ENCODE measurements around the gene PSMB5.
A peak's percentile ranks its signal among the peaks of the same experiment; 100 is the strongest.

Gene PSMB5

GRCh38 chr14:23049011-23049410, 14.3 kb upstream of the PSMB5 start:
- Histone ChIP-seq H3K4me2 (ENCODE audit: low read length, poor library complexity, severe bottlenecking) (no peak overlapping the region), H2AK5ac (ENCODE audit: low read length, severe bottlenecking) (no peak overlapping the region), H4K8ac (ENCODE audit: low read length) (no peak overlapping the region), H3K4me3 (ENCODE audit: insufficient read depth in 1 of 2, low read depth in 1 of 2, low read length in 2 of 2) (no peak overlapping the region), H4K91ac (ENCODE audit: low read length) (peak overlapping the region; percentile 46), H2BK120ac (ENCODE audit: low read depth, low read length) (no peak overlapping the region), H3K4ac (ENCODE audit: low read depth in 1 of 2, low read length in 2 of 2) (no peak overlapping the region), H3K9ac (ENCODE audit: low read length) (no peak overlapping the region), H3K27ac (ENCODE audit: low read length, poor library complexity, severe bottlenecking) (no peak overlapping the region), H3K14ac (ENCODE audit: low read length in 2 of 2) (no peak overlapping the region), H3K36me3 (ENCODE audit: control insufficient read depth in 1 of 2, insufficient read depth in 2 of 2, low read depth in 1 of 2, low read length in 2 of 2) (peaks cover 0 to 43% of the 10 kb centered on the region in 2 experiments), H3K4me1 (ENCODE audit: control insufficient read depth, insufficient read depth, low read depth, low read length) (peaks cover 13% of the 10 kb centered on the region), H2BK12ac (ENCODE audit: low read length in 2 of 2) (no peak overlapping the region), H2BK15ac (ENCODE audit: low read depth, poor library complexity, severe bottlenecking) (no peak overlapping the region), H3K18ac (ENCODE audit: low read depth in 1 of 2, low read length in 2 of 2) (no peak overlapping the region), H3K9me3 (ENCODE audit: control insufficient read depth, low read length) (no peaks in the 10 kb centered on the region), H2BK5ac (ENCODE audit: low read depth, low read length, poor library complexity, severe bottlenecking) (no peak overlapping the region), H2AFZ (ENCODE audit: low read depth, low read length) (no peak overlapping the region), H3K23ac (ENCODE audit: low read length in 2 of 2) (no peak overlapping the region), H3K27me3 (ENCODE audit: control insufficient read depth in 1 of 2, insufficient read depth in 1 of 2, low read length in 2 of 2) (no peaks in the 10 kb centered on the region), H3K79me1 (replicated peaks; ENCODE audit: low read length, poor library complexity, severe bottlenecking) (no peaks in the 10 kb centered on the region)
- WGBS = 96% methylated on average over 7 of the region's 9 CpGs
- DNase-seq = no peak

GRCh38 chr14:23047751-23048693, 13.3 kb upstream of the PSMB5 start:
- H3K27ac ChIP-seq (ENCODE audit: low read length, poor library complexity, severe bottlenecking) = no peak overlapping the region
- H2BK120ac ChIP-seq (ENCODE audit: low read depth, low read length) = no peak overlapping the region
- DNase-seq = no peak
- WGBS = 98% methylated on average over 80 of the region's 85 CpGs
- H4K8ac ChIP-seq (ENCODE audit: low read length) = no peak overlapping the region
- no peak overlapping the region for H3K23ac ChIP-seq (ENCODE audit: low read length in 2 of 2)
- H3K4me2 ChIP-seq (ENCODE audit: low read length, poor library complexity, severe bottlenecking) = no peak overlapping the region
- no peaks in the 10 kb centered on the region for H3K79me1 ChIP-seq (replicated peaks; ENCODE audit: low read length, poor library complexity, severe bottlenecking)
- H3K4me3 ChIP-seq (ENCODE audit: insufficient read depth in 1 of 2, low read depth in 1 of 2, low read length in 2 of 2) = no peak overlapping the region
- no peak overlapping the region for H3K9ac ChIP-seq (ENCODE audit: low read length)
- no peak overlapping the region for H2BK5ac ChIP-seq (ENCODE audit: low read depth, low read length, poor library complexity, severe bottlenecking)
- H2BK15ac ChIP-seq (ENCODE audit: low read depth, poor library complexity, severe bottlenecking) = no peak overlapping the region
- no peak overlapping the region for H3K18ac ChIP-seq (ENCODE audit: low read depth in 1 of 2, low read length in 2 of 2)
- H2BK12ac ChIP-seq (ENCODE audit: low read length in 2 of 2) = no peak overlapping the region
- H3K36me3 ChIP-seq (ENCODE audit: control insufficient read depth in 1 of 2, insufficient read depth in 2 of 2, low read depth in 1 of 2, low read length in 2 of 2) = peaks cover 0 to 38% of the 10 kb centered on the region in 2 experiments
- H3K27me3 ChIP-seq (ENCODE audit: control insufficient read depth in 1 of 2, insufficient read depth in 1 of 2, low read length in 2 of 2) = no peaks in the 10 kb centered on the region
- H3K4me1 ChIP-seq (ENCODE audit: control insufficient read depth, insufficient read depth, low read depth, low read length) = peaks cover 13% of the 10 kb centered on the region
- no peak overlapping the region for H2AFZ ChIP-seq (ENCODE audit: low read depth, low read length)
- H4K91ac ChIP-seq (ENCODE audit: low read length) = no peak overlapping the region
- no peaks in the 10 kb centered on the region for H3K9me3 ChIP-seq (ENCODE audit: control insufficient read depth, low read length)
- no peak overlapping the region for H2AK5ac ChIP-seq (ENCODE audit: low read length, severe bottlenecking)
- H3K4ac ChIP-seq (ENCODE audit: low read depth in 1 of 2, low read length in 2 of 2) = no peak overlapping the region
- no peak overlapping the region for H3K14ac ChIP-seq (ENCODE audit: low read length in 2 of 2)

- Histone ChIP-seq H2BK5ac (ENCODE audit: low read depth, low read length, poor library complexity, severe bottlenecking) (no peak overlapping the region), H3K4me2 (ENCODE audit: low read length, poor library complexity, severe bottlenecking) (no peak overlapping the region), H2BK12ac (ENCODE audit: low read length in 2 of 2) (no peak overlapping the region), H3K27ac (ENCODE audit: low read length, poor library complexity, severe bottlenecking) (no peak overlapping the region), H3K4me1 (ENCODE audit: control insufficient read depth, insufficient read depth, low read depth, low read length) (peaks cover 11% of the 10 kb centered on the region), H4K91ac (ENCODE audit: low read length) (peak overlapping the region; percentile 45), H4K8ac (ENCODE audit: low read length) (no peak overlapping the region), H3K9ac (ENCODE audit: low read length) (no peak overlapping the region), H3K27me3 (ENCODE audit: control insufficient read depth in 1 of 2, insufficient read depth in 1 of 2, low read length in 2 of 2) (no peaks in the 10 kb centered on the region), H3K36me3 (ENCODE audit: control insufficient read depth in 1 of 2, insufficient read depth in 2 of 2, low read depth in 1 of 2, low read length in 2 of 2) (peaks cover 0 to 35% of the 10 kb centered on the region in 2 experiments), H3K4me3 (ENCODE audit: insufficient read depth in 1 of 2, low read depth in 1 of 2, low read length in 2 of 2) (no peak overlapping the region), H3K14ac (ENCODE audit: low read length in 2 of 2) (peak overlapping the region in 1 of 2 experiments; percentile 63), H2AFZ (ENCODE audit: low read depth, low read length) (peak overlapping the region; percentile 62), H3K23ac (ENCODE audit: low read length in 2 of 2) (no peak overlapping the region), H2AK5ac (ENCODE audit: low read length, severe bottlenecking) (no peak overlapping the region), H3K9me3 (ENCODE audit: control insufficient read depth, low read length) (no peaks in the 10 kb centered on the region), H2BK15ac (ENCODE audit: low read depth, poor library complexity, severe bottlenecking) (no peak overlapping the region), H3K79me1 (replicated peaks; ENCODE audit: low read length, poor library complexity, severe bottlenecking) (no peaks in the 10 kb centered on the region), H3K4ac (ENCODE audit: low read depth in 1 of 2, low read length in 2 of 2) (no peak overlapping the region), H2BK120ac (ENCODE audit: low read depth, low read length) (no peak overlapping the region), H3K18ac (ENCODE audit: low read depth in 1 of 2, low read length in 2 of 2) (peak overlapping the region in 1 of 2 experiments; percentile 49)
- no peak for DNase-seq
- WGBS = 82% methylated on average over 6 of the region's 6 CpGs
Observed at GRCh38 chr14:23047034-23047634, 12.4 kb upstream of the PSMB5 start.

Data from mesenchymal stem cell (in vitro differentiated cells and primary cell).